GM21528 (cell line): ENCODE data around the gene USO1.
"Not testable (repeated sequence)": the region's sequence is repeated elsewhere in the genome, so short reads cannot be mapped to it uniquely, and the experiment has no call there.

Experiments
- ATAC-seq: cut with Tn5 transposase; IDR thresholded peaks from one replicate; pipeline ENCODE4 v1.9.1; 2021; ENCODE audit warnings: mild to moderate bottlenecking, moderate library complexity; ENCODE audit not compliant: unreplicated experiment, low FRiP score

Gene USO1

GRCh38 chr4:75724066-75724866, at the start of gene USO1:
Gene USO1 (plus strand): TSS chr4:75724577. CDS start chr4:75724820, 243 bp downstream.
- peak; percentile 90 for ATAC-seq

- no peak for ATAC-seq
Observed at GRCh38 chr4:75675004-75675531, 49.3 kb upstream of the USO1 start.

- no peak for ATAC-seq
Observed at GRCh38 chr4:75678473-75678872, 45.9 kb upstream of the USO1 start.

GRCh38 chr4:75678965-75679364, 45.4 kb upstream of the USO1 start:
- no peak for ATAC-seq

- no peak for ATAC-seq
Observed at GRCh38 chr4:75679876-75680575, 44.4 kb upstream of the USO1 start.

GRCh38 chr4:75683482-75684155, 40.8 kb upstream of the USO1 start:
- no peak for ATAC-seq

- ATAC-seq, result no peak
Observed at GRCh38 chr4:75685546-75686189, 38.7 kb upstream of the USO1 start.

GRCh38 chr4:75686346-75686745, 38.0 kb upstream of the USO1 start:
- ATAC-seq, result no peak

- ATAC-seq, result not testable (repeated sequence)
Observed at GRCh38 chr4:75687125-75687524, 37.3 kb upstream of the USO1 start.

- ATAC-seq, result not testable (repeated sequence)
Observed at GRCh38 chr4:75692066-75692465, 32.3 kb upstream of the USO1 start.

- ATAC-seq, result no peak
Observed at GRCh38 chr4:75696071-75696470, 28.3 kb upstream of the USO1 start.

GRCh38 chr4:75696581-75696980, 27.8 kb upstream of the USO1 start:
- ATAC-seq, result no peak

- peak; percentile 90 for ATAC-seq
Observed at GRCh38 chr4:75698162-75698962, 26.0 kb upstream of the USO1 start.

- peak; percentile 51 for ATAC-seq
Observed at GRCh38 chr4:75698963-75699228, 25.5 kb upstream of the USO1 start.

GRCh38 chr4:75699299-75699698, 25.1 kb upstream of the USO1 start:
- no peak for ATAC-seq

GRCh38 chr4:75702919-75703411, 21.4 kb upstream of the USO1 start:
- no peak for ATAC-seq

GRCh38 chr4:75705198-75705977, 19.0 kb upstream of the USO1 start:
- no peak for ATAC-seq

- no peak for ATAC-seq
Observed at GRCh38 chr4:75708218-75708691, 16.1 kb upstream of the USO1 start.

- ATAC-seq, result no peak
Observed at GRCh38 chr4:75710246-75710645, 14.1 kb upstream of the USO1 start.
